ENCODE measurements around the gene KIAA1958.
"Not testable (repeated sequence)": the region's sequence is repeated elsewhere in the genome, so short reads cannot be mapped to it uniquely, and the experiment has no call there.

KIAA1958 gene

DNA sequence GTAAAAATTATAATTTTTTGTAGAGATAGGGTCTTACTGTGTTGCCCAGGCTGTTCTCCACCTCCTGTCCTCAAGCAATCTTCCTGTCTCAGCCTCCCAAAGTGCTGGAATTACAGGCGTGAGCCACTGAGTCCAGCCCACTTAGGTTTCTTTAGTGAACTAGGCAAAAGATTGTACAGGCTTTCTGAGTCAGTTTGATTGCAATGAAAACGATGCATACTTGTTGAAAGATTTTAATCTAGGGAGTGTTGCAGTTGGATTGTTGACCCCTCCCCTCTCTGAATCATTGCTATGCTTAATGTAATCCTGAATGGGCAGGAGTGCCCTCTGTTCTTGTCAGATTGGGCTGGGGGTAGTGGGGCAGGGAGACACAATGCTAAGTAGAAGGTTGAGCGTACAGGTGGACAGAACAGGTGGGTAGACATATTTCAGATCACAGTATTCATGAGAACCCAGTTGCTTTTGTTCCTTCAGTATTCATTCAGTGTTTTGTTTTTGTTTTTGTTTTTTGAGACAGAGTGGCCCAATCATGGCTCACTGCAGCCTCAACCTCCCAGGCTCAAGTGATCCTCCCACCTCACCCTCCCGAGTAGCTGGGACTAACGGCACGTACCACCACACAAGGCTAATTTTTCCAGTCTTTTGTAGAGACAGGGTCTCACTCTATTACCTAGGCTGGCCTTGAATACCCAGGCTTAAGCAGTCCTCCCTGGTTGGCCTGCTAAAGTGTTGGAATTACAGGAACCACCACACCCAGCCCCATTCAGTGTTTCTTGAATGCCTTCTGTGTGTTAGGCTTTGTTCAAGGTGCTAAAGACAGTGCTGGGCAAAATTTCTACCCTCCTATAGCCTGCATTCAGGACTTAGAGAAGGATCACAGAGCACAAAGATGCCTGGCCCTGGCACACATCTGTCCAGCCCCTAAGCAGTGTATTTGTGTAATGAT is 70.1 kb downstream of the KIAA1958 start:
- no peak for DNase-seq

DNA sequence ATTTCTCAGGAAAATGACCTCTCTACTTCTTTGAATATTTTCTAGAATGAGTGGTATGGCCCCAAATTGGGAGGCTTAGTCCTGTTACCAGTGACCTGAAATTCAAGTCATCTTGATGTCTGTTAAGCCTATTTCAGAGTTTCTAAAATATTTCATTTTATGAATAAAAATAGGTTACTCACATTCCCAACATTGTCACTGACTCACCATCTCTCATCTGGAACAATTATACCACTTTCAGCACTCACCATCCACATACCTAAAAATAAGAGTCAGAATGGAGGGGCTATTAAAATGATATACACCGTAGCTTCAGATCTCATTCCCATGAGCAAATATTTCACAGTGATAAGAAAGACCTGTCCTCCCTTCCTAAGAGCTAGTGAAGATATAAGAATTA is 71.8 kb downstream of the KIAA1958 start:
- no peak for DNase-seq

DNA sequence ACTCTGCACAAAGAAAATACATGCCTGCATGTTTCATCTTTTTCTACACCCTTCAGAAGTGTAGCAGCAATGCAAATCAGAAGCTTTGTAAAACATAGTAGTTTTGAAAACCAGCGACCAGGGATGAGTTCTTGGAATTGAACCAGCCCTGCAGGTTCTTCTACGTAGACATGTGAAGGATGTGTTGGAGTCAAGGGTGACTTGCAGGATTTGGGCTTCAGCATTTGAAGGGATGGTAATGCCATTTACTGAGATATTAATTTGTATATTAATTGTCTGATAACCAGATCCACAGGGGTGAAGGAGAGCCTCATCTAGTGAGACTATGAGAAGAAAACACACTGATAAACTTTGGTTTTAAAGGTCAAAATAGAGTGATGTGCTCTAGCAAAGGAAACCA is 72.4 kb downstream of the KIAA1958 start:
- no peak for DNase-seq

DNA sequence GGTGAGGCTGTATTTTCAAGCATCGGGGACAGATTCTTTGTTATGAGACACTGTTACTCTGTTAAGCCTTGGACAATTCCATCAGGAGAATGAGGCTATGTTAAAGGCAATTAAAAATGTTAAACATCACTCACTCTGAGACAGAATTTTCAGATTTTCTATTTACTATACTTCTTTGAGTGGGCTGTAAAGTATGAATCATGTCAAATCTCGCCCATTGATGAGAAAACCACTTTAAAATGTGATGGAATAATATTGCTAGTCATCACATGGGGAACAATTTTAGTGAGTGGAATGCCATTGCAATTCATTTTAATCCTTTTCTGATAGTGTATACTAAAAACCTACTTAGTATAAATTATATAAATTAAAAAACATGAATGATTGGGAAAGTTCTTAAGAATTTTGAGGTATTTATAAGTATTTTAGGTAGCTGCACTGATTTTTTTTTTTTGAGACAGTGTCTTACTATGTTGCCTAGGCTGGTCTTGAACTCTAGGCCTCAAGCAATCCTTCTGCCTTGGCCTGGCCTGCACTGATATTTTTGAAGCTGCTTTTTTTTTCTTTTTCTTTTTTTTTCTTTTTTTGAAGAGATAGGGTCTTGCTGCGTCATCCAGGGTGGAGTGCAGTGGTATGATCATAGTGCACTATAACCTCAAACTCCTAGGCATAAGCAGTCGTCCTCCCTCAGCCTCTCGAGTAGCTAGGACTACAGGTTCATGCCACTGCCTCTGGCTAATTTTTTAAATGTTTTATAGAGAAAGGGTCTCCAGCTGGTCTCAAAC is 73.2 kb downstream of the KIAA1958 start:
- DNase-seq, result no peak

DNA sequence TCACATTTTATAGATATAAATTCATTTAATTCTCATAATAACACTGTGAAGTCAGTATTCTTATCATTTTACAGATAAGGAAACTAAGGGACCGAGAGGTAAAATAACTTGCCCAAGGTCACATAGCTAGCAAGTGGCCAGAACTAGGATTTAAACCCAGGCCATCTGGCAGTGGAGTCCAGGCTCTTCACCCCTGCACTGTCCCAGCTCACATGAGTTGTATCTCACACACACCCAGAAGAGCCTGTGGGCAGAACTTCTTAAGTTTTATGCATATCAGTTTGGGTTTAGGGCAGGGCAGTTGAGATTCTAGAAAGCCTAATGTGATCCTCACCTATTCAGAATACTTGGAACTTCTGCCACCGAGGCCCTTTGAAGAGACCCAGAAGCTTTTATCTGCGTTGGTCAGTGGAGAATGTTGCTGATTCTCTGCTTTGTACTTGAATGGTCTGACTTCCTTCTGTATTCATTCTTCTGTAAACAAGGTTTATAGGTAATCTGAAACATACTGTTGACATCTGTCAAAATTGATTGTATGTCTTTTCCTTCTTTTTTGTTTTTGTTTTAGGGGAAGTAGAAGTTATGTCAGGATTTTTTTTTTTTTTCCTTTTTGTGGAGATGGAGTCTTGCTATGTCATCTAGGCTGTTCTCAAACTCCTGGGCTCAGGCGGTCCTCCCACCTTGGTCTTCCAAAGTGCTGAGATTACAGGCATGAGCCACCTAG is 75.8 kb downstream of the KIAA1958 start:
- no peak for DNase-seq

DNA sequence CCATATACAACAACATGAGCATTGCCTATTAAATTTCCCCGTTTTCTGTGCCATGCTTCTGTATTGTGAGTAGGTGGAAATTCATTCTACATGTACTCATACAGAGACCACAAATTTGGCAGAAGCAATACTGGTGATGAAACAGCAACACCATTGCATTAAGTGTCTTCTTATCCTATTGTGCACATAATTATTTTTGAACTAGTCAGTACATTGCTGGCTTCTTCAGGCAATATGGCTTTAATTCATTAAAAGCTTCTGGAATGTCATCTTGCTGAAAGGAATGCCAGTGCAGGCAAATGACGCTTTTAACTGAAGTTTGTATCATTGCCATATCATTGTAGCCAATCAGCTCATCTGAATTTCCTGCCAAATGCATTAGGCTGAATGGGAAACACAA is 82.6 kb downstream of the KIAA1958 start:
- no peak for DNase-seq

DNA sequence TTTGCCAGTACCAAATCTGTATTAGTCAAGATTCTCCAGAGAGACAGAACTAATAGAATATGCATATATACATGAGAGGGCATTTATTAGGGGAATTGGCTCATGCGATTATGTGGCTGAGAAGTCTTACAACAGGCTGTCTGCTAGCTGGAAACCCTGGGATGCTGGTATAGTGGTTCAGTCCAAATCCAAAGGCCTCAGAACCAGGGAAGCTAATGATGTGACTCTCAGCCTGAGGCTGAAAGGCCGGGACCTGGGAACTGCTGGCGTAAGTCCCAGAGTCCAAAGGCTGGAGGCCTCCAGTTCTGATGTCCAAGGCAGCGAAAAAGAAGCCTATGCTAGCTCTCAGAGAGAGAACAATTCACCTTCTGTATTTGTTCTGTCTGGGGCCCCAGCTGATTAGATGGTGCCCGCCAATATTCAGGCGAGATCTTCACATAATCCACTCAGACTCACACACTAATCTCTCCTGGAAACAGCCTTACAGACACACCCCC is 84.1 kb downstream of the KIAA1958 start:
- DNase-seq, result no peak

DNA sequence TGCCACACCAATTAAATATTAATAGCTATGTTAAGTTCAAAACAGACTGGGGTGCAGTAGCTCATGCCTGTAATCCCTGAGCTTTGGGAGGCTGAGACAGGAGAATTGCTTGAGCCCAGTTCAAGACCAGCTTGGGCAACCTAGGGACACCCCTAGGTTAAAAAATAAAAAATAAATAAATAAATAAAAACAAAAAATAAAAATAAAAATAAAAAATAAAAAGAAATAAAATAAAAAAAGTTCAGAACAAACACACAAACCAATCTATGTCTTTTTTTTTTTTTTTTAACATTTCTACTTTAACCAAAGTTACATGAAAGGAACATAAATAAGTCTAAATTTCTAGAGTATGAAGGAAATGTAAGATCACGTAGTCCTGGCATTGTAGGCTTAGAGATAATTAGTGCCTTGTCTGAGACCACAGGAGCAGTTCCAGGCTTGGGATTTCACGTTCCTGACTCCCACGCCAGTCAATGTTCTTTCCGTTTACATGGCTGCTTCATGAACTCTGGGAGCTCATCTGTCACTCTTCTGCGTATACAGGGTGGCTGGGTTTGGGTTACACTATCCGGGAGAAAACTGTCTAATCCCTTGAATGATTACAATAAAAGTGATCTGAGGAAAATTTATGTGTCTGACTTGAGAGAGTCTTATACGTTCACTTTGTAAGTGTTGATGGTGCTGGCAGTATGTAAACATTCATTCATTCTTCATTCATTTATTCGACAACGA is 85.2 kb downstream of the KIAA1958 start:
- no peak for DNase-seq

DNA sequence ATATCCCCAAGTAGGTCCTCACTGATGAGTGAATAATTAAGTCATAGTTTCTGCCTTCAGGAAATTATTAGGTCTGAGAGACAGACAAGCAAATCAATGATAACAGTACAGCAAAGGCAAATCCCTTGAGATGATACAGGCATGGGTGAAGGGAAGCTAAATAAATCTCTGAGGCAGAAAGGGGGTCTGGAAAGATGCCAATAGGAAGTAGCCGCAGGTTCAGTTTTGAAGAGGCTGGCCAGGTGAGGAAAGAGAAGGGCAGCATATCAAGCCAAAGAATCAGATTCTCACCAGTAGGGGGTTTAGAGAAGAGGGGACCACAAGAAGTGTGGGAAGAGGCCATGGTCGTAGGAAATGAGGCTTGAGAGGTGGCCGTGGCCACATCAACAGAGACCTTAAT is 85.8 kb downstream of the KIAA1958 start:
- DNase-seq, result no peak

DNA sequence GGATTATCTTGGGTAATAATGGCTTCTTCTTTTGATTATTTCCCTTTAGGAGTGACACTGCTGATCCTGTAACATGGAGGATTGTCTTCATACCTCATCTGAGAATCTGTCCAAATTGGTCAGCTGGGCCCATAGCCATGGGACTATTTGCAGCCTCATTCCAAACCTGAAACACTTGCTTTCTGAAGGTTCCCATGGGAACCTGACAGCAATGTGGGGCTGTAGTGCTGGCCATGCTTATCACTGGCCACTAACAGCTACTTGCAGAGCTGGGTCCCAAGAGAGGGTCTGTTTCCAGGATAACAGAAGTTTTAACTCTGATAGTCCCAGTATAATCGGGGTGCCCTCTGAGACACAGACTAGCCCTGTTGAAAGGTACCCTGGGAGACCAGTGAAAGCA is 87.4 kb downstream of the KIAA1958 start:
- DNase-seq, result no peak

DNA sequence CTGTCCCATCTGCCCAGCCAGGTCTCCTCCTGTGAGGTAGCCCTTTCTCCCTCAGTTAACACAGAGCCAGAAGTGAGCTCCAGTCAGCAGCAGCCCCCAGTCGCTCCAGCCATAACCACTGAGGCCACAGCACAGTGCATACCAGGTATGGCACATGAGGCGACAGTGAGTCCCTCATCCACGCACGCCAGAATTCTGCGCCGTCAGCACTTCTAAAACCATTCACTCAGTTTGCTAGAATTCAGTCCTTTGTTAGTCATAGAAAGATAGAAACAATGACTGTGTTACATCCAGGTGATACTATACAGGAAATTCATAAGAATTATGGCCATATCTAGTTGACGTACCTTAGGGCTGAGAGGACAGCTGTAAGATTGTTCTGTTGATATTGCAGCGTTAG is 88.5 kb downstream of the KIAA1958 start:
- DNase-seq, result no peak

DNA sequence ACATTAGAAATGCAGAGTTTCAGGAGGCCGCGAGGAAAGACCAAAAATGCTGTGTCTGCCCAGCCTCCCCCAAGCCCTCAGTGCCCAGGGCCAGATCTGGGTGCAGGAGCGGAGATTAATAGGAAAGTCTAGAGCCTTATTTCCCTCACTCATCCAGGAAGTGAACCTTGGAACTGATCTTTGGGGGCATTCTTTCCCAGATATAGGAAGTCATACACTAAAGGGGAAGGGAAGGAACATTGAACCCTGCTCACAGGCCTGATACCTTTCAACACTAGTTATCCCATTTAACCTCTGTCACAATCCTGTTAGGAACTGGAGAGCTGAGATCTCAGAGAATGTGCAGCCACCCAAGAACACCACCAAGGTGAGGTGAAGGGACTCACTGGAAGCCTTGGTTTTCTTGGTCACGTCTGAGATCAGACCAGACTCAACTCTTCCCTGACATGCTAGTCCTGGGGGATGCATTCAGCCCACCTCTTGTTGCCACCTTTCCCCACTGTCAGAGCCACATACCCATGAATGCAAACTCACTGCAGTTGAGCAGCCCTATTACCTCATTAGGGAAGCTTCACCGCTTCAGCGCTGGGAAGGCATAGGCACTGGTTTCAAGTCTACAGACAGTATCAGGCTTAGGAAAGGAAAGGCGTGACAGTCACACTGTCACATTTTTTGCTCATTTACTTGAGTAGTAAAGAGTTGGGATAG is 95.0 kb downstream of the KIAA1958 start:
- DNase-seq, result no peak

DNA sequence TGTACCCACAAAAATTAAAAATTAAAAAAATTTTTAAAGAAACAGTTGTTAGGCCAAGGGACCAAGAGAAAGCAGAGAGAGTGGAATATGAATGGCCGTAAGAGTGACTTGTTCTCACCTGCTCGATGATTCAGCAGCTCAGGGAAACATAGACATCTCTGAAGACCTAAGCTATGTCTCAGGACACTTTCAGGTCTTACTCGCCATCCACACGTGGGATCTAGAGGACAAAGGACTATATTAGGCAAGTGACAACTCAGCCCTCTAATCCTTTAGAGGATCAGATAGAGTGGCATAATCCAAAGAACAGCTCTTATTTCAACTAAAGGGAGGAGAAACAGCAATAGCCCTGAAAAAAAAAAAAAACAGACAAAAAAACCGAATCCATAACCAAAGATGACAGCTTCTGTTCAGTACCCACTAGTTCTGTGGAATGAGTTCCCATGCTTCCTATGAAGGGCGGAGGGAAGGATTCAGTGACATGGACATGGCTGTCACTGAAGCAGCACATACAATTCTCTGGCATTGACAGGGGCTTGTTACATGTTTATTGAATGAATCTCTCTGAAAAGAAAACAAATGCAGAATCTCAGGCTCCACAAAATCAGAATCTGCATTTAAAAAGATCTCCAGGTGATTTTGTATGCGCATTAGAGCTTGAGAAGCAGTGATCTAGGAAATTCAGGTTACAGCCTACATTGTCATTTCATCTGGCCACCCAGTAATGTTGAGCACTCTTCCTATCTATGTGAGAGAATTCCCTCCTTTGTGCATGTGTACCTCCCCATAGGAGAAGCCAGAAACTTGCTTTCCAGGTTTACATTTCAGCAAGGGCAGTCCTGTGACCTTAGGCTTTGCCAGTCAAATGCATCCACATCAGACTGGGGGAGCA is 96.0 kb downstream of the KIAA1958 start:
- no peak for DNase-seq

DNA sequence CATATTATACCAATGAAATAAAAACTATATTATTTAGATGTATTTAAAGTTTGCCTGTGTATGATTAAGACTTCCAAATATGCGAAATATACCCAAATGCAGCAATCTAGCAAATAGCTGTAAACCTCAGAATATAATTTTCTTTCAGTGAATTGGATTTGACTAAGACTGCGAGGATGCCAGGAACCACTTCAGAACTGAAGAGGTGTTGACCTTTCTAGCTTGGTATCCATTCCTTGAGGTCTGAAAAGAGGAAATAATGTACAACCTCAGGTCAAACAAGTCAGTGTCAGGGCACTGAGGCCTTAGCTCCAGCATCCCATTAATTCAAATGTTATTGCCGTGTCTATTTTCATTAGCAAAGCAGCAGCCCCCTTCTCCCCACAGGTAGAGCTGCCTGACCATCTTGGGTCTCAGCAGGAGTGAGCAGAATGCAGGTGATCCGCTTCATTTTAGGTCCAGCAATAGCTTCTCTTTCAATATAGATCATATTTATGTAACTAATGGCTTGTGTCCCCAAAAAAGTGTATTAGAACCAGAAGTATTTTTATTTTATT is 100.0 kb downstream of the KIAA1958 start:
- DNase-seq, result no peak

DNA sequence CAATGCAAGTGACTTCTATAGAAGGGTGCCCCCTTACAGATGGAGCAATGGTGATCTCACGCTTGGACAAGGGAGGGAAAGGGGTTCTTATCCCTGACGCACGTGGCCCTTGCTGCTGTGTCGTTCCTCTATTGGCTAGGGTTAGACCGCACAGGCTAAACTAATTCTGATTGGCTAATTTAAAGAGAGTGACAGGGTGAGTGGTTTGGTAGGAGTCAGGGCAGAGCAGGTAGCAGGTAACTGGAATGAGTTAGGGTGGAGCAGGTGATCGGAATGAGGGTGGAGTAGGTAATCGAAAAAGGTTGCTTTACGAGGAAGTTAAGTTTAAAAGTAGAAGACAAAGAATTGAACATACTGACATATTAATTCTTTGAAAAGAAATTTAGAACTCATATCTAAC is 105.2 kb downstream of the KIAA1958 start:
- not testable (repeated sequence) for DNase-seq

DNA sequence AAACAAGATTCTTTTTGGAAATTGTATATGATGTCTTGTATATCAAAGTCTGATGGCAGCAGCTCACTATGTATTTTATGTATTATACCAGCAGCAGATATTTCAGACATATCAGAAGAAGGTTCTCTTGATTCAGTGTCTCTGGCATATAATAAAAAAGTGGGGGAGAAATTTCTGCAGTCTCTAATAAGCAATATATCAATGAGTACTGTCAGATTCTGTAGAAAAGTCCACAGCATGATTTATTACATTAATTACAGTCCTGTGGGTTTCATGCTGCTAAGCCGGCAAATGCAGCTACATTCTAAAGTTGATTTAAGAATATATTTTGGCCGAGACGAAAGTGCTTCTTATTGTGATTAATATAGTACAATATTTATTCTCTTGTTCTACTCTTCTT is 113.1 kb downstream of the KIAA1958 start:
- DNase-seq, result no peak

DNA sequence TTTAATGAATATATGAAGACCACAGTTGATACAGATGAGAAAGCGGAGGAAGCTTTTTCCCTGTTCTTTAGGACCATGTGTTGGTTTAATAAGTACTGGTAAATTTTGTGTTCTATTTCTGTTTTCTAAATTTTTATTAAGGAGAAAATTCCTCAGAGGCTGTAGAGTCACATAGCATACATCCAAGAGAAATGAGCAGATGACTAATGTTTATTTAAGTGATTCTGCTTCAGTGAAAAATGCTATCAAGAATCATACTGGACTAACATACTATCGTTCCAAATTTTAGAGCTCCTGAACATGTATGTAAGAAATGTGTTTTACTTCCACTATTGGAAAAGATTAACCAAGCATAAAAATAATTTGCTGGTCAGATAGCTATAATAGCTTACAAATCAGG is 115.0 kb downstream of the KIAA1958 start:
- DNase-seq, result no peak

DNA sequence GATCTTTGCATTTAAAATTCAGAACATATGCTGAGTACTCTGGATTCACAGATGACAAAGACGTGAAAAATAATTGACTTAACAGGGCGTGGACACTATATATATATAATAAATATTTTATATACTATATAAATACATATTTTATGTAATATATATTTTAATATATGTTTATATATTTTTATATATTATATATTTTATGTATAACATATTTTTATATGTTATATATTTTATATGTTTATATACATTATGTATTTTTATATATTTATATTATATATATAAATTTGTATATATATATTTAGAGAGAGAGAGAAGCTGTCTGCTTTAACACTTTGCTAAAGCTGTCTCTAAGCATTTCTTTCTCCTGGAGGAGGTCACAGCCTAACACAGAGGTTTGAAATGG is 118.2 kb downstream of the KIAA1958 start:
- no peak for DNase-seq

DNA sequence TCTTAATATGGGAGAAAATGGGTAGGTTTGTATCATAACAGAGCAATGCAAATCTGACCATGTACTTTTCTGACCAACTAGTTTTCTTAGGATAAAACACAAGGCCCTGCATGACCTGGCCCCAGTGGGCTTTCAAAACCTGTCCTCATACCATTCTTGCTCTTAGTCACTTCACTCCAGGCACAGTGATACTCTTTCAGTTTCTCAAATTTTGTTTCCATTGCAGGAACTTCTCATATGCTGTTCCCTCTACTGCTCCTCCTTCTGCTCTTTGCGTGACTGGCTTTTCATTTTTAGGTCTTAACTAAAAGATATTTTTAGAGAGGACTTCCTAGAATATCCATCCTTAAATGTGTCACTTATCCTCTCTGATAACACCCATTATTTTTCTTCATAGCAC is 118.9 kb downstream of the KIAA1958 start:
- peak; percentile 38 for DNase-seq

DNA sequence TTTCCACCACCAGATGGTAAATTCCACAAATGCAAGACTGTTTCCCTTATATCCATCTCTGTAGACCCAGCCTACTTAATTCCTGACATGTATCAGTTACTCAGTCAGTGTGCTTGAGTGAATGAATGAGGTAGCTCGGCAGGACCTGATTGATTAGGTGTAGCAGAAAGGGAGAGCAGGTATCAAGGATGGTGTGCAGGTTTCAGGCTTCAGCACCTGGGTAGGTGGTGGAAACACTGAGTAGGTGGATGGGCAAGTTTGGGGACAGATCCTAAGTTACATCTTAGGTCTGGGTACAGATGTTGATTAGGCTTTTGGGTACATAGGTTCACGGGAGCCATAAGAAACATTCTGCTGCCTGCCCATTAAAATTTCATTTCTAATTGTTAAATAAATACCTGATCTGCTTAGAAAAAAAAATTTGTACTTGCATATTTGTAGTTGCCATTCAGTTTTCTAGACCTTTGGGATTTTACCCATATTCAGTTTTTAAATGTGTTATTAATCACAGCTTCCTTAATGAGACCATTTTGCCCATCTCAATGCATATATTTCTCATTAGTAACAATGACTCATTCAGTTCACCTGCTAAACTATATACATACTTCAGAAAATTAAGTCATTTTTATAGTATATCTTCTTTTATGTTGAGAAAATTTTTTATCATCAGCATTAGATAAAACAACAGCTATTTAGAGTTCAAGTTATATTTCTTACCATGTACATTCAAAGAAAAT is 119.5 kb downstream of the KIAA1958 start:
- DNase-seq, result no peak

All from MV-4-11 (cell line).